Suprapubic skin (tissue), 4 donors: ENCODE measurements around the gene PTGIS. TPM values are rescaled to one million over a fixed set of nuclear protein-coding genes. Genes with fewer than 3 reads are reported as not detected.

Source experiments
- DNase-seq, 2 donors: peaks; one replicate each; pipeline ENCODE4 v3.0.0-alpha.2; 2019; ENCODE audit warnings: low spot score in 2 of 2
- H3K27ac ChIP-seq: fragments of 200-600 bp; sonication (generic); one replicate; pipeline ENCODE4 v1.5.1; 2019
- H3K27me3 ChIP-seq: fragments of 200-600 bp; sonication (generic); one replicate; pipeline ENCODE4 v1.5.1; 2019
- H3K36me3 ChIP-seq: fragments of 200-600 bp; sonication (generic); one replicate; pipeline ENCODE4 v1.5.1; 2019
- H3K4me1 ChIP-seq: fragments of 200-600 bp; sonication (generic); one replicate; pipeline ENCODE4 v1.5.1; 2019
- H3K4me3 ChIP-seq: fragments of 200-600 bp; sonication (generic); one replicate; pipeline ENCODE4 v1.5.1; 2019; ENCODE audit warnings: mild to moderate bottlenecking
- H3K9me3 ChIP-seq: fragments of 200-600 bp; sonication (generic); one replicate; pipeline ENCODE4 v1.5.1; 2019
- EP300 ChIP-seq: sonication (generic); formaldehyde crosslinking; IDR thresholded peaks from one replicate; pipeline ENCODE4 v1.6.1; 2017; ENCODE audit warnings: antibody characterized with exemption
- POLR2A ChIP-seq, 2 donors: fragments of 450-650 bp; IDR thresholded peaks; one replicate each; pipeline ENCODE4 v1.6.1; 2017; ENCODE audit warnings: antibody characterized with exemption in 2 of 2, mild to moderate bottlenecking in 2 of 2, moderate library complexity in 2 of 2
- POLR2AphosphoS5 ChIP-seq, 3 donors: sonication (generic); formaldehyde crosslinking; IDR thresholded peaks; one replicate each; pipeline ENCODE4 v1.6.1; 2017; ENCODE audit warnings: antibody characterized with exemption in 3 of 3
- WGBS: methylation state at CpG from one replicate; pipeline ENCODE4 v1.1.5; 2018; 5-methylcytosine and 5-hydroxymethylcytosine counted together
- total RNA-seq, 4 donors: library from RNA; depleted of rRNA; stranded (reverse); fragments of >200 nt; gene quantifications; one replicate each; pipeline ENCODE4 v1.1.0, GENCODE V29; 2016
- TF ChIP-seq, protein P1 (sequence below), 2 donors: fragments of 200-600 bp in 1 of 2; fragments of 450-650 bp in 1 of 2; sonication (generic) in 1 of 2; IDR thresholded peaks; one replicate each; pipeline ENCODE4 v1.5.1; 2016 to 2019; ENCODE audit warnings: antibody characterized with exemption in 2 of 2, mild to moderate bottlenecking in 1 of 2, moderate library complexity in 1 of 2

Gene PTGIS
- total RNA-seq, 4 donors from 2014 or later, result 4.3 to 14.4 (median 7.0) TPM

DNA sequence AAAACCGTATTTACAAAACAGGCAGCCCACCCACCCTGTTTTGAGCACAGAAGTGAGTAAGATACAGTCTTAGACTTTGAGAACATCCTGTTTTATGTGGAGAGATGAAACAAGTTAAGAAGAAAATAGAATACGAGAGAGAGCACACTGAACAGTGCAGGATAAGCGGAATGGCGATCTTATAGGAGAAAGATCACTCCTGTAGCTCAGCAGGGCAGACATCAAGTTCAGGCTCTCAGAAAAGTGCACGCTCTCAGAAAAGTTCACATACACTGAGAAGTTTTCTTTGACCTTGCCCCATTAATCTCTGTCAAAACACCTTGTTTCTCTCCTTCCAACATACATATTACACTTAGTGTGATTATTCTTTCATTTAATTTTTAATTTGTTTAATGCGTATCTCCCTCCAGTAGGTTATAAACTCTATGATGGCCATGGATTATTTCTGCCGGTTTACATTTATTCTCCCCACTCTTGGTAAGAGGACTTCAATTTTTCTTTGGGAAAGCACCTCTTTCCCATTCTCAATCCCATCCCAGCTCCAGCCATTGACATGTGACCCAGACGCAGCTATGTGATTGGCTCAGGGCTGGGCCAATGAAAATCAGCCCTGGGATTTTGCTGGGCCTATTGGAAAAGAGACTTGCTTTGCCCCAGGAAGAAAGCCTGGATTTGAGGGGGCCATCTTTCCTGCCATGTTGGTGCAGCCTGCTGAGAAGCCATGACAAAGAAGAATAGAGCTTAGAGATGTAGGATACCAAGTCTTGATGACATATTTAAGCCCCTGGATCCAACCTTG lies 101.6 kb downstream of the PTGIS start:
- WGBS, result 94% methylated on average over 8 of the region's 8 CpGs
- no peak overlapping the region for H3K4me3 ChIP-seq
- no peaks in the 10 kb centered on the region for H3K4me1 ChIP-seq
- no peak for DNase-seq
- TF ChIP-seq POLR2AphosphoS5 (IDR thresholded peaks at IDR 0.05), result no peak
- no peak for TF ChIP-seq EP300
- TF ChIP-seq, protein P1, sequence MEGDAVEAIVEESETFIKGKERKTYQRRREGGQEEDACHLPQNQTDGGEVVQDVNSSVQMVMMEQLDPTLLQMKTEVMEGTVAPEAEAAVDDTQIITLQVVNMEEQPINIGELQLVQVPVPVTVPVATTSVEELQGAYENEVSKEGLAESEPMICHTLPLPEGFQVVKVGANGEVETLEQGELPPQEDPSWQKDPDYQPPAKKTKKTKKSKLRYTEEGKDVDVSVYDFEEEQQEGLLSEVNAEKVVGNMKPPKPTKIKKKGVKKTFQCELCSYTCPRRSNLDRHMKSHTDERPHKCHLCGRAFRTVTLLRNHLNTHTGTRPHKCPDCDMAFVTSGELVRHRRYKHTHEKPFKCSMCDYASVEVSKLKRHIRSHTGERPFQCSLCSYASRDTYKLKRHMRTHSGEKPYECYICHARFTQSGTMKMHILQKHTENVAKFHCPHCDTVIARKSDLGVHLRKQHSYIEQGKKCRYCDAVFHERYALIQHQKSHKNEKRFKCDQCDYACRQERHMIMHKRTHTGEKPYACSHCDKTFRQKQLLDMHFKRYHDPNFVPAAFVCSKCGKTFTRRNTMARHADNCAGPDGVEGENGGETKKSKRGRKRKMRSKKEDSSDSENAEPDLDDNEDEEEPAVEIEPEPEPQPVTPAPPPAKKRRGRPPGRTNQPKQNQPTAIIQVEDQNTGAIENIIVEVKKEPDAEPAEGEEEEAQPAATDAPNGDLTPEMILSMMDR (IDR thresholded peaks at IDR 0.05), result no peak
- H3K36me3 ChIP-seq, result no peaks in the 10 kb centered on the region
- H3K9me3 ChIP-seq, result no peaks in the 10 kb centered on the region
- no peak overlapping the region for H3K27ac ChIP-seq
- peaks cover 17% of the 10 kb centered on the region for H3K27me3 ChIP-seq

DNA sequence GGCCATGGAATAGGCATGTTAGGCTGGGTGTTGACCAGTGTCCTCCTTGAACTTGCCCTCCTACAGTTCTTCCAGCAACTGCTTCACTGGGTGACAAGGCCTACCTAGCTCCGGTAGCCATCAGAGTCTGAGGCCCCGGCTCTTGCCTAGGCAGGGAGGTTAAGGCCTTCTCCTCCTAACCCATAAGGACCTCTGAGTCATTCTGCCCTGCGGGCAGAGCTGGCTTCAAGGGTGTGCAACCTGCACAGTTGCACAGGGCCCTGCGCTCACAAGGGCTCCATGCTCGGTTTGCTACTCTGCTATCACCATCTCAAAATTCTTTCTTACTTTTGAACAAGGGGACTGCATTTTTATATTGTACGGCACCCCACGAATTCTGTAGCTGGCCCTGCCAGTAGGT lies 103.4 kb downstream of the PTGIS start:
- H3K27ac ChIP-seq, result no peak overlapping the region
- no peaks in the 10 kb centered on the region for H3K4me1 ChIP-seq
- DNase-seq, result no peak
- no peaks in the 10 kb centered on the region for H3K9me3 ChIP-seq
- TF ChIP-seq EP300 (no peak), POLR2A (IDR thresholded peaks at IDR 0.05) (no peak), POLR2AphosphoS5 (IDR thresholded peaks at IDR 0.05) (no peak)
- TF ChIP-seq, protein P1 (IDR thresholded peaks at IDR 0.05), result no peak
- 86% methylated on average over 6 of the region's 7 CpGs for WGBS
- H3K36me3 ChIP-seq, result no peaks in the 10 kb centered on the region
- H3K27me3 ChIP-seq, result peaks cover 14% of the 10 kb centered on the region
- H3K4me3 ChIP-seq, result no peak overlapping the region

DNA sequence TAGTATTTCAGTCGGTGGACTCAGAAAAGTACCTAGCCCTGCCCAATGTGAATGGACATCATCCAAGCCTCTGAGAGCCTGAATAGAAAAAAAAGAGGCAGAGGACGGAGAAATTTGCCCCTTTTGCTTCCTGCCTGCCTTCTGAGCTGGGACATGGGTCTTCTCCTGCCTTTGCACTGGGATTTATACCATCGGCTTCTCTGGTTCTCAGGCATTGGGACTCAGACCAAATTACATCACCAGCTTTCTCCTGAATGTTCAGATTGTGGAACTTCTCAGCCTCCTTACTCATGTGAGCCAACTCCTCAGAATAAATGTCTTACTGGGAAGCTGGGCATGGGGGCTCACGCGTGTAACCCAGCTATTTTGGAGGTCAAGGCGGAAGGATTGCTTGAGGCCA lies 105.3 kb downstream of the PTGIS start:
- Histone ChIP-seq H3K27me3 (peaks cover 2% of the 10 kb centered on the region), H3K4me1 (no peaks in the 10 kb centered on the region), H3K4me3 (no peak overlapping the region), H3K9me3 (no peaks in the 10 kb centered on the region), H3K27ac (no peak overlapping the region), H3K36me3 (no peaks in the 10 kb centered on the region)
- TF ChIP-seq, protein P1 (IDR thresholded peaks at IDR 0.05), result no peak
- TF ChIP-seq POLR2A (IDR thresholded peaks at IDR 0.05) (no peak), POLR2AphosphoS5 (IDR thresholded peaks at IDR 0.05) (no peak), EP300 (no peak)
- no peak for DNase-seq
- WGBS, result 63% methylated on average over 6 of the region's 6 CpGs

DNA sequence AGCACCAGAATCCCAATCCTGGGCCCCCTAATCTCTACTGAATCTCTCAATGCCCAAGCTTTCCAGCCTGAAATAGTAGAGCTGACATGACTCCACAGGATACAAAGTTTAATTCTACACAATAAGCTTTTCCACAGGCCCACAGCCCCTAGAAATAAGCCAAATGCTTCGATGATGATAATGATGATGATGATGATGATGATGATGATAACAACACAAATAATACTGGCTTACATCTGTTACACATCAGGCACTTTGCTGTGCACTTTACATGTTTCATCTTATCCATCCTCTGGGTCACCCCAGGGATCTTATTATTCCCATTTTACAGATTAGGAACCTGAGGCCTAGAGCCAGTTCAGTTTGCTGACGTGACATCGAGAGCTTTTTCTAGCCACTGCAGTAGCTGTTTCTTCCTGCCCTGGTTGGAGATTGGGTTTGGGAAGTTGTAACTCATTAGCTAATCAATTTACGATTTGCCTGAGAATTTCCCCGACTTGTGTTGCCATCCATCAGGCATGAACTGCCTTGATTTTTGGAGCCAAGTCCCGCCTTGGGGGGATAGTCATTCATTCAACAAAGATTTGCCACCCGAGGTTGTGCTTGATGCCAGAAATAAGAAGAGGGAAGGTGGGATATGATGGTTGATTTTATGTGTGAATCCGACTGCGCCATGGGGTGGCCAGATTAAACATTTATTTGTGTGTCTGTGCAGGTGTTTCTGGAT lies 105.9 kb downstream of the PTGIS start:
- no peak overlapping the region for H3K27ac ChIP-seq
- TF ChIP-seq, protein P1 (IDR thresholded peaks at IDR 0.05), result no peak
- no peaks in the 10 kb centered on the region for H3K9me3 ChIP-seq
- no peaks in the 10 kb centered on the region for H3K27me3 ChIP-seq
- DNase-seq, result no peak
- no peaks in the 10 kb centered on the region for H3K4me1 ChIP-seq
- 74% methylated on average over 9 of the region's 9 CpGs for whole genome bisulfite sequencing
- H3K36me3 ChIP-seq, result no peaks in the 10 kb centered on the region
- no peak overlapping the region for H3K4me3 ChIP-seq

DNA sequence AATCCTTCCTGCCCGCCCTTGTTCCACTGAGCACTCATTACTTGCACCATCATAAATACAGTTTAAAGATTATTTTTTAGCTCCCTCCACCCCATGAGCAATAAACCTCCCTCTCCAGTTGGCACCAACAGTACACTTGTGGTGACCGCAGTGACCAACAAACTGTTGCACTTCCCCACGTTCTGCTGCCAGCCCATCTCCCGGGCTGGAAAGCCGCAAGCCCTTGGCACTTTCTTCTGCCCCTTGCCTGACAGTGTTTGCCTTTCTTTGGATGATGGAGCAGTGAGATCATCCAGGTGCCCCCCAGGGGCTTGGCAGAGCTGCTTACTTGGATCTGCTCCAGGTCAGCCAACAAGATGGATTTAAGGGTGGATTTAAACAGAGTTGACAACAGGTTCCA lies 107.0 kb downstream of the PTGIS start:
- Histone ChIP-seq H3K4me3 (no peak overlapping the region), H3K4me1 (no peaks in the 10 kb centered on the region), H3K27me3 (peaks cover under 1% of the 10 kb centered on the region), H3K9me3 (no peaks in the 10 kb centered on the region), H3K27ac (no peak overlapping the region), H3K36me3 (no peaks in the 10 kb centered on the region)
- no peak for DNase-seq
- 64% methylated on average over 5 of the region's 5 CpGs for WGBS
- TF ChIP-seq, protein P1 (IDR thresholded peaks at IDR 0.05), result no peak
- TF ChIP-seq POLR2AphosphoS5 (IDR thresholded peaks at IDR 0.05) (no peak), EP300 (no peak), POLR2A (IDR thresholded peaks at IDR 0.05) (no peak)
